Measurements from ENCODE around the gene BAHCC1.

Gene BAHCC1

DNA sequence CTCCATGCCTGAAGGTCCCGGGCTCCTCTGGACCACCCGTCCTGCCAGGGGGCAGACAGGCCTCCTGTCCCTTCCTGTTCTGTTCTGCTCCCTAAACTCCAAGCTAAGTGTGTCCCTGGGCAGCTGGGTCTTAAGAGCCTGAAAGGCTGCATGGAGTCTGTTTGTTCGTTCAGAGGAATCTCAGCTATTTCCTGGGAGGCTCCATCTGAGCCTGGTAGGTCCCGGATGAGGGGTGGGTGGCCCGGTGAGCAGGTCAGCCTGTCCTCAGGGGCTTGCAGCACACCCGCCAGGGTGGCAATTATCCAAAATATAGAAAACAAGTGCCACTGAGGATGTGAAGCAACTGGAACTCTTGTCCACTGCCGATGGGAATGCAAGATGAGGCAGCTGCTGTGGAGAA lies 104.8 kb downstream of the BAHCC1 start:
- DNase-seq: no peak

DNA sequence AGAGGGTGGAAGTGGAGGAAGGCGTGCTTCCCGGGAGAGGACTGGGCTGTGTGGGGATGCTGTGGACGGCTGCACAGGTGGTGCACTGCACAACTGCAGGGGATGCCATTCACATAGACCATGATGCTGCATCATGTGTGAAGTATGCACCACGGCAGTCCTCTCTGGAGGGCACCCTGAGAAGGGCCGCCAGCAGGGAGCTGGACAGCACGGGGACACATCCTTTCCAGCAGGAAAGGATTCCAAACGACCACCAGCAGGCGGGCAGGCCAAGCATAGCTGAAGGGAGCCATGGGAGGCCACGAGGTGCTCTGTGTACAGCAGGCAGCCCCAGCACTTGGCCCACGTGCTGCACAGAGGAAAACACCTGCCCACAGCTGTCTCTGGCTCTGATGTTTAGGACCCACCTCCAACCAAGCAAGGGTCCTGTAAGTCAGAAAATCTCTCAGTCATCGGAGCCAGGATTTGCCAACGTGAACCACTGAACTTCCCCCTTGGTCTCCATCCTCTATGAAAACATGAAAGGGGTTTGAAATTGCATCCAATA lies 107.3 kb downstream of the BAHCC1 start:
- no peak for DNase-seq

DNA sequence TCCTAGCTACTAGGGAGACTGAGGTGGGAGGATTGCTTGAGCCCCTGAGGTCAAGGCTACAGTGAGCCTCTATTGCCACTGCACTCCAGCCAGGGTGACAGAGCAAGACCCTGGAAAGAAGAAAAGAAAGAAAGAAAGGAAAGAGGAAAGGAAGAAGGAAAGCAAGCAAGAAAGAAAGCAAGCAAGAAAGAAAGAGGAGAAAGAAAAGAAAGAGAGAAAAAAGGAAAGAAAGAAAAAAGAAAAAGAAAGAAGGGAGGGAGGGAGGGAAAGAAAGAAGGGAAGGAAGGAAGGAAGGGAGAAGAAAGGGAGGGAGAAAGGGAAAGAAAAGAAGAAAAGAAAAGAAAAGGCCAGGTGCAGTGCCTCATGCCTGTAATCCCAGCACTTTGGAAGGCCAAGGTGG lies 108.4 kb downstream of the BAHCC1 start:
- DNase-seq: no peak

DNA sequence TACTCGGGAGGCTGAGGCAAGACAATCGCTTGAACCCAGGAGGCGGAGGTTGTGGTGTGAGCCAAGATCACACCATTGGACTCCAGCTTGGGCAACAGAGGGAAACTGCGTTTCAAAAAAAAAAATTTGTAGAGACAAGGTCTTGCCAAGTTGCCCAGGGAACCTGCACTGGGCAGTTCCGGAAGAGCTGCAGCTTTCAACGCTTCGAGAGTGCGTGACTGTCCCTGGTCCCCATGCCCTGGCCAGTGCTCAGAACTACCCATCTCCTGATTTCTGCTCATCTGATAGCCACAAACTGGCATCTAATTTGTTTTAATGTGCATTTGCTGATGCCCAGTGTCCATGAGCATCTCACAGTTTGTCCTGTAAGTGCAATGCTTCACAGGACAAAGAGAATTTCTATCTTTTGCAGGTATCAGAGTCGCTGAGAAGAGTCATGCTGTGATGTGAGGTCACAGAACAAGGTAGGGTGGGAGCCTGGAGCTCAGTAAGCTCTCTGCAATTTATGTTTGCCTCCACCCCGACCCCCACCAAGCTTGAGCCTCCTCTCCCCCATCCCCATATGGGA lies 113.5 kb downstream of the BAHCC1 start:
- no peak for DNase-seq

DNA sequence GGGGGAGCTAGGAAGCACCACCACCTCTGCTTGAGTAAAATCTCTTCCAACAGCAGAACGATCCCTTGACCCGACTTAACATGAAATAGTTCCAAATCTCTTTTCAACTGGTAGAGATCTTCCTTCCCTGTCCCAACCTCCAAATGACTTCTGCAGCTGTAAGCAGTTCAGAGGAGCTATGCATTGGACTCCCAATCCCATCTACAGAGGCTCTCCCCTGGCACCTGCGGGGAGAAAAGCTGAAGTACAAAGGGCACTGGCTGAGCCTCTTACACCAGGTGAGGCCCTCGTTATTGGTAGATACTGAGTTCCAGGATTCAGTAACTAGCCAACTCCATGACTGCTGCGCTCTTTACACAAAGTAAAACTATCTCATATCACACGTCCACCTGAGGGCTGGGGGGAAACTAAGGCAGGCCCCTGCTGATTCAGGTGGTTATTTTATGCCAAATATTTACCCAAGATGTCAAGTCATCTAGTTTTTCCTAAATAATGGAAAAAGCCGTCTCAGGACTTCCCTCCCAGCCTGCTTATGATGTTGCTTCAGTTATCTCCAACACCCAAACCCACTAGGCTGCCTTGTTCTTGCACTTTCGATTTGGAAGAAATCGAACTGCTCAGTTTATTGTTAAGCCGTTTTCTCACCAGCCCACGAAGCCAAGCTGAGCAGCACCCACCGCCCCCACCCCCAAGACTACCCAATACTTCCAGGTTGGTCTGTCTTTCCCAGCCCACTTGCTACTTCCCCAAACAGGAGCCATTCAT lies 114.1 kb downstream of the BAHCC1 start:
- no peak for DNase-seq

DNA sequence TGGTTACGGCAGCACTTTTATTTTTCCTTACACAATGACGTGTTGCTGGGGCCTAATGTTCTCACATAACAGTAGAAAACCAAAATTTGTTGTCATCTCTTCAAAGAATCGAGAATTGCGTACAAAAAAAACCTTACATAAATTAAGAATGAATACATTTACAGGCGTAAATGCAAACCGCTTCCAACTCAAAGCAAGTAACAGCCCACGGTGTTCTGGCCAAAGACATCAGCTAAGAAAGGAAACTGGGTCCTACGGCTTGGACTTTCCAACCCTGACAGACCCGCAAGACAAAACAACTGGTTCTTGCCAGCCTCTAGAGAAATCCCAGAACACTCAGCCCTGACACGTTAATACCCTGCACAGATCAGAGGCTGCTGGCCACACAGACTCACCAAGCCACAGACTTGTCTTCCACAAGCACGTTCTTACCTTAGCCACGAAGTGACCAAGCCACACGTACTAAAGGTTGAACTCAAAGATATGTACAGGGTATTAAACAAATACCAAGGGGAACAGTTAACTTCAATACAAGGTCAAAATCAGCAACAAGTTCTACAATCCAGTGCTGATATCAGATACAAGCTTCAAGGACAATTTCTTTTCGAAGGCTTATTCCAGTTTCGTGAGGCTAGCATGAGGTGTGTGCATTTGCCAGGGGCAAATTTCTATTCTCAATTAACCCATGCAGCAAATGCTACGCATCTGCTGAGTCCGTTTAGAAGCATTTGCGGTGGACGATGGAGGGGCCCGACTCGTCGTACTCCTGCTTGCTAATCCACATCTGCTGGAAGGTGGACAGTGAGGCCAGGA lies 114.9 kb downstream of the BAHCC1 start:
- no peak for DNase-seq

DNA sequence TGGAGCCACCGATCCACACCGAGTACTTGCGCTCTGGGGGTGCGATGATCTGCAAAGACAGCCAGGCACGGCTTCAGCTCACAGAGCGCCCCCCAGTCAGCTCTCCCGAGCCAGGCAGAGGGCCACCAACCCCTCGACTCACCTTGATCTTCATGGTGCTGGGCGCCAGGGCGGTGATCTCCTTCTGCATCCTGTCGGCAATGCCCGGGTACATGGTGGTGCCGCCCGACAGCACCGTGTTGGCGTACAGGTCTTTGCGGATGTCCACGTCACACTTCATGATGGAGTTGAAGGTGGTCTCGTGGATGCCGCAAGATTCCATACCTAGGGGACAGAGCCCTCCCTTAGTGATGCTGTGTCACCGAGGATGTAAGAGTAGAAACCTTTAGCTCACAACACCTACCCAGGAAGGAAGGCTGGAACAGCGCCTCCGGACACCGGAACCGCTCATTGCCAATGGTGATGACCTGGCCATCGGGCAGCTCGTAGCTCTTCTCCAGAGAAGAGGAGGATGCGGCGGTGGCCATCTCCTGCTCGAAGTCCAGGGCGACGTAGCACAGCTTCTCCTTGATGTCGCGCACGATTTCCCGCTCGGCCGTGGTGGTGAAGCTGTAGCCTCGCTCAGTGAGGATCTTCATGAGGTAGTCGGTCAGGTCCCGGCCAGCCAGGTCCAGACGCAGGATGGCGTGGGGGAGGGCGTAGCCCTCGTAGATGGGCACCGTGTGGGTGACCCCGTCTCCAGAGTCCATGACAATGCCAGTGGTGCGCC lies 115.7 kb downstream of the BAHCC1 start:
- DNase-seq: peak; percentile 33

DNA sequence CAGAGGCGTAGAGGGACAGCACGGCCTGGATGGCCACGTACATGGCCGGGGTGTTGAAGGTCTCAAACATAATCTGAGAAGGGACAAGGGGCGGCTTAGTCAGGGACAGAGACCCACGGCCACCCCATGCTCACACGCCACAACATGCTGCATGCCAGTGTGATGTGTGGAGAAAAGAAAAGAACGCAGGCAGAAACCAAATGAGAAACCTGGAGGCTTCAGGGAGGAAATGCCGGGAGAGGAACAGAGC lies 116.2 kb downstream of the BAHCC1 start:
- DNase-seq: no peak

DNA sequence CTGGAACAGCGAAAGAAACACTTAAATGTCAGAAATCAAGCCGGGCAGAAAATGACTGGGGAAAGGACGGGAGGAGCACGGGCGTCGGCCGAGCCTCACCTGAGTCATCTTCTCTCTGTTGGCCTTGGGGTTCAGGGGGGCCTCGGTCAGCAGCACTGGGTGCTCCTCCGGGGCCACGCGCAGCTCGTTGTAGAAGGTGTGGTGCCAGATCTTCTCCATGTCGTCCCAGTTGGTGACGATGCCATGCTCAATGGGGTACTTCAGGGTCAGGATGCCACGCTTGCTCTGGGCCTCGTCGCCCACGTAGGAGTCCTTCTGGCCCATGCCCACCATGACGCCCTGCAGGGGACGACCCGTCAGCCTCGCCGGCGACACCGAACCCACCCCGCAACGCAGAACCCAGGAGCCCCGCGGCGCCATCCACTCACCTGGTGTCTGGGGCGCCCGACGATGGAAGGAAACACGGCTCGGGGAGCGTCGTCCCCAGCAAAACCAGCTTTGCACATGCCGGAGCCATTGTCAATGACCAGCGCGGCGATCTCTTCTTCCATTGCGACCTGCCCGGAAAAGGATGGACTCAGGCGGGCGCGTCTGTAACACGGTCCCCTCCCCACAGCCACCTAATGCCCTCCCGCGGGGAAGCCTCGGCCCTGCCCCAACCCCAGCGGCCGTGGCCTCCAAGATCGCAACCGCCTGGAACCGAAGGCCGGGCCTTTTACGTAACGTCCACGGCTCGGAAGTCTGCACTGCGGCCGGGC lies 116.7 kb downstream of the BAHCC1 start:
- DNase-seq: no peak

DNA sequence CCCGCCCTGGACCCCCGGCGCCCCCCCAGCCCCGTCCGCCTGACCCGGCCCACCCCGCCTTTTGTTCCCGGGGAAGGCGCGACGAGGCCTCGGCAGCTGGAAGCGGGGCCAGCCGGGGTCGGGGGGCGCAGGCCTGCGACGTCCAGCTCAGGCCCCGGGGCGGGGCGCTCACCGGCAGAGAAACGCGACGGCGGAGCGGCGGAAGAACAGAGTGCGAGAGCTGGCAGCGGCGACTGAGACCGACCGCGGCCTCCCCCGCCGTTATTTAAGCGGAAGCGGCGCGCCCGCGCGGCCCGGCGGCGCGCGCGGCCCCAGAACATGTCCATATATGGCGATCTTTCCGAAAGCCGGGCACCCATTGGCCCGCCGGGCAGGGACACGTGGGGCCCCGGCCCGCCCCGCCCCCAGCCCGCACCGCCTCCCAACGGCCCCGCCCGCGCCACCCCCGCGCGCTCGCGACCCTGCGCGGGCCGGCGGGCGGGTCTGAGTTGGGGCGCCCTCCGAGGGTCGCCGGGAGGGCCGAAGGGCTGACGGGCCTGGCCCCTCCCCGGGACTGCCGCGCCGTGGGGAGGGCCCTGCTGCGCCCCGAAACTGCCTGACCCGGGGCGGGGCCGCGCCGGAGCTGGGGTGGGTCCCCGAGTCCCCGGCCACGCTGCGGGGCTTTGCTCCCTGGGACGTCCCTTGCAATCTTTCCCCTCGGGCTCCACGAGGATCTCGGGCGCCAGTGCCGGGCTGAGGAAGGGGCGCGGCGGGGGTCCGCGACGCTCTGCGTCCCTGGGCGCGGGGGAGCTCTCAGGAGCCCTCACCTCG lies 117.5 kb downstream of the BAHCC1 start, which contains the start of gene ACTG1:
ACTG1 (minus strand) TSS at position 238 of the 810 bp plus-strand sequence. CDS start 445 bp downstream, outside the sequence.
- peak; percentile 85 for DNase-seq

DNA sequence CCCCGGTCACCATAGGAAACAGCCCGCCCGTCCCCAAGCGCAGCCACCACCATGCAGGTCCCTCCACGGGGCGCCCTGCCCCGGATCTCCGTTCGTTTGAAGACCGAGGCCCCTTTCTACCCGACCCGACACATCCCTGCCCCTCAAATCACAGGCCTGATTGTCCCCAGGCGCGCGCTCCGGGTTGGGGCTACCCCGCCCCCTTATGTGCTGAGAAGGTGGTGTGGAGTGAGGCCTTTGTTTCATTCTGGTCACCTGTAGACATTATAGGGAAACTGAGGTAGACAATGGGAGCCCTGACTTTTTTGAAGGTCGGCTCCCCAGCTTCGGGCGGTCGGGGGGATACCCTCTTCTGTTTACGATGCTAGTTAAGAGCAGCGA lies 118.1 kb downstream of the BAHCC1 start:
- DNase-seq: peak; percentile 50

DNA sequence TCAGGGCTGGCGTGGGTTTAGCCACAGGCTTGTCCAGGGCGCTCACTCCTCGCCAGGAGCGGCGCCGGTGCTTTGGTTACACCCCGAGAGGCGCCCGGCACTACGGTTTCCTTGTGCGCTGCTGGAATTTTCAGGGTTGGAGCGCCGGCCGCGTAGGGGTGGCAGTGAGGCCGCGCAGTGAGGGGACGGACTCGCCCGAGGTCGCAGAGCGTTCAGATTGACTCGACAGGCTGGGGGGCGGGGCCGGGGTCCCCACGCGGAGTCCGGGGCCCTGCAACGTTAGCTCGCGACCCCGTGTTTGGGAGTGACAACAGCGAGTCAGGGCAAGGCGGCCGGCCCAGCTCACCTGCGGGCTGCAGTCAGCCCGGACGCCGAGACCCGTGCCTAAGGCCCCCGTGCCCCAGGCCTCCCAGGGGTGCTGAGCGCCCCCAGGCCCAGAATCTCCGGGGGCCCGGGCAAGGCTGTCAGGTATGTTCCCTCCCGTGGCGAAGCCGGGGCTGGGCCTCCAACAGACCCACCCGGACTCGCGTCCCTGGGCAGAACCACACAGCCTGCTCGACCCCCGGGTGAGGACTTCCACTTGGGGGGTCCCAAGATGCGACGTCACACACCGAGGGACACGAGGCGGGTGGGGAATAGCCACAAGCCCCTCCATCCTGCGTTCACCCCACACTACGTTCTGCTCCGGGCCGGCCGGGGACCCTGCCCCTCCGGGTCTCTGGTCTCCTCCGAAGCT lies 118.7 kb downstream of the BAHCC1 start:
- peak; percentile 34 for DNase-seq

DNA sequence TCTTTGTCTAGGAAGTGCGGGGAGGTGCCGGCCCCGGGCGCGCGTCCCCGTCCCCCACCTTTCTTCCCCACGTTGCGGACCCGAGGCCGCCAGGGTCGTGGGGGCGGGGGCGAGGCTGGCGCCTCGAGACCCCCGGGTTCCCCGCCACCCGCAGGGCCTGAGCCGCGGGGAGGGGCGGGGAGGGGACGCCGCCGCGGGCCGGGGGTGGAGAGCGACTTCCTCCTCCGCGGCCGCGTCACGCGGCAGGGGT lies 119.2 kb downstream of the BAHCC1 start:
- DNase-seq: no peak

DNA sequence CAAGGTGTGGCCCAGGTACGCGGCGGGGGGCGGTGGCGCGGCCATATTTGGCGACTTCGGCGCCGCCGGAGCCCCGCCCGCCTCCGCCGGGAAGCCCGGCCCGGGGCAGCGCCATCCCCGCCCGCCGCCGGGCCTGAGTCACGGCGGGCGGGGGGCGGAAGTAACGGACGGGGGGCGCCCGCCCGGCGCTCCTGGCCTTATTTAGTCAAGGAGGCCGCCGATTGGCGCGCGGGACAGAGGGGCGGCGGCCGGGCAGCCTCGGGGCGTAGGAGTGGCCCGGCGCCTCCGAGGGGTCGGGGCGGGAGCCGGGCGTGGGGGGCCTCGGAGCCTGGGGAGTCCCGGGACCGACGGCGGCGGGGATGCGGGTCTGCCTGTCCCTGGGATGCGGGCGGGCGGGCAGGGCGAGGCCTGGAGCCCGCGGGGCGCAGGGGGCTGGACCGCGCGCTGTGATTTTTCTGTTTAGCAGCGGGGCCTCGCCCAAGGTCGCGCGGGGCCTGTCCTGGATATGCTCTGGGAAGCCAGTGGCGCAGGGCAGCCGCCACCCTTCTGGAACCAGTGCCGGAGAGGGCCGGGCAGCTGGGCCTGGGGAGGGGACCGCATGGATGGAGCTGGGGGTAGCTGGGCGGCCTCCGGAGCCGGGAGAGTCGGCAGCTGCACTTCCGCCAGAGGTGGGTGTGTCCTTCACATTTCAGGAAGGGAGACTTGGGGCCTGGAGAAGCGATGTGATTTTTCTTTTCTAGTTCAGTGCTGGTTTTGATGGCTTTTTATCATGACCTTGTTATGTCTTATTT lies 119.7 kb downstream of the BAHCC1 start:
- DNase-seq: peak; percentile 62

DNA sequence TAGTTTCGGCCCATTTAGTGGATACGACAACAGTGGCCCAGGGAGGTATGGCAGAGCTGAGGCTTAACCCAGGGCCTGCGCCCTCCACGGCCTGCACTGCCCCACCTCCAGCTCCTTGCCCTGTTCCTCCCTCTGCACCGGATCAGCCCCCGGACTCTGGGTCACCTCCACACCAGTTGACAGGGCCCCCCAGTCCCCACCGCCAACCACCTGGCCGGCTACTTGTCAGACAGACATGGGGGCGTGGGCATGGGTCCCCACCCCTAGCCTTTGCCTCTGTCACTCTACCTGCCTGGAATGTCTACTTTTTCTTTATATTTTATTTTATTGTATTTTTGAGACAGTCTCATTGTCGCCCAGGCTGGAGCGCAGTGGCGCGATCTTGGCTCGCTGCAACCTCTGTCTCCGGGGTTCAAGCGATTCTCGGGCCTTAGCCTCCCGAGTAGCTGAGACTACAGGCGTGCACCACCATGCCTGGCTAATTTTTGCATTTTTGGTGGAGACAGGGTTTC lies 120.3 kb downstream of the BAHCC1 start:
- no peak for DNase-seq

All from T-helper 9 cell (primary cell).